Activated CD8-positive, alpha-beta memory T cell treated with anti-CD3 and anti-CD28 coated beads for 4 hours (primary cell): ENCODE measurements around the gene PFKM.
"Not testable (repeated sequence)": the region's sequence is repeated elsewhere in the genome, so short reads cannot be mapped to it uniquely, and the experiment has no call there.

Experiments
- DNase-seq, 2 donors: peaks; one replicate each; pipeline ENCODE4 v3.0.0-alpha.2; 2020; ENCODE audit warnings: low read depth in 2 of 2

PFKM gene

GRCh38 chr12:48111312-48111693 lies 7.9 kb upstream of the PFKM start:
- not testable (repeated sequence) for DNase-seq

- no peak for DNase-seq
Observed at GRCh38 chr12:48115957-48116356, 3.2 kb upstream of the PFKM start.

- no peak for DNase-seq
Observed at GRCh38 chr12:48118284-48118871, 786 bp upstream of the PFKM start.

GRCh38 chr12:48119834-48120195 lies 651 bp downstream of the PFKM start:
- DNase-seq: no peak

GRCh38 chr12:48121522-48121921 lies 2.4 kb downstream of the PFKM start:
- no peak for DNase-seq

GRCh38 chr12:48122065-48122834 lies 3.1 kb downstream of the PFKM start:
- DNase-seq: no peak

- DNase-seq: no peak
Observed at GRCh38 chr12:48123169-48123568, 4.0 kb downstream of the PFKM start.

- DNase-seq: not testable (repeated sequence)
Observed at GRCh38 chr12:48125542-48125941, 6.4 kb downstream of the PFKM start.

GRCh38 chr12:48125985-48126384 lies 6.8 kb downstream of the PFKM start:
- no peak for DNase-seq

GRCh38 chr12:48126953-48127630 lies 7.9 kb downstream of the PFKM start:
- DNase-seq: no peak

- DNase-seq: no peak
Observed at GRCh38 chr12:48128800-48129199, 9.6 kb downstream of the PFKM start.

- no peak for DNase-seq
Observed at GRCh38 chr12:48129376-48129775, 10.2 kb downstream of the PFKM start.

- DNase-seq: no peak
Observed at GRCh38 chr12:48131517-48131916, 12.4 kb downstream of the PFKM start.

GRCh38 chr12:48132826-48133225 lies 13.7 kb downstream of the PFKM start:
- no peak for DNase-seq

GRCh38 chr12:48135027-48135426 lies 15.9 kb downstream of the PFKM start:
- no peak for DNase-seq

GRCh38 chr12:48142818-48143674 lies 23.9 kb downstream of the PFKM start:
- DNase-seq: no peak

- no peak for DNase-seq
Observed at GRCh38 chr12:48143898-48144297, 24.7 kb downstream of the PFKM start.

GRCh38 chr12:48145981-48146380 lies 26.8 kb downstream of the PFKM start:
- no peak for DNase-seq

GRCh38 chr12:48151103-48151771 lies 32.1 kb downstream of the PFKM start:
- DNase-seq: no peak

- not testable (repeated sequence) for DNase-seq
Observed at GRCh38 chr12:48155786-48156185, 36.6 kb downstream of the PFKM start.

GRCh38 chr12:48156652-48157017 lies 37.5 kb downstream of the PFKM start:
- no peak for DNase-seq
